SK-N-SH treated with all-trans-retinoic acid at 6 μM for 48 hours (cell line): Measurements from ENCODE around the gene GARNL3.

Experiments
- ATAC-seq: fragments of 200-7000 bp; cut with Tn5 transposase; 3 replicates; pipeline ENCODE4 v1.9.1; 2020; ENCODE audit warnings: mild to moderate bottlenecking, moderate library complexity
- ARNTL ChIP-seq: fragments of 450-650 bp; formaldehyde crosslinking; IDR thresholded peaks from 2 replicates; pipeline ENCODE4 v1.5.0; 2020; ENCODE audit warnings: low read depth, mild to moderate bottlenecking, moderate library complexity, borderline replicate concordance
- BACH2 ChIP-seq: fragments of 250-450 bp; sonication (Bioruptor Pico); IDR thresholded peaks from 2 replicates; pipeline ENCODE4 v1.9.0; 2021; ENCODE audit warnings: mild to moderate bottlenecking, borderline replicate concordance
- CREB5 ChIP-seq: fragments of 250-450 bp; sonication (Bioruptor Pico); IDR thresholded peaks from 2 replicates; pipeline ENCODE4 v1.5.1; 2020; ENCODE audit warnings: low read depth, mild to moderate bottlenecking, moderate library complexity
- CSDC2 ChIP-seq: fragments of 250-450 bp; sonication (Bioruptor Pico); IDR thresholded peaks from 2 replicates; pipeline ENCODE4 v1.5.0; 2020; ENCODE audit warnings: mild to moderate bottlenecking, moderate library complexity
- CSRNP3 ChIP-seq: fragments of 250-450 bp; sonication (Bioruptor Pico); IDR thresholded peaks from 2 replicates; pipeline ENCODE4 v1.5.1; 2021; ENCODE audit warnings: mild to moderate bottlenecking, moderate library complexity
- GLIS3 ChIP-seq: fragments of 250-450 bp; sonication (Bioruptor Pico); IDR thresholded peaks from 2 replicates; pipeline ENCODE4 v1.5.0; 2020; ENCODE audit warnings: mild to moderate bottlenecking, moderate library complexity
- ISL1 ChIP-seq: fragments of 250-450 bp; sonication (Bioruptor Pico); IDR thresholded peaks from 2 replicates; pipeline ENCODE4 v2.1.2; 2022; ENCODE audit warnings: mild to moderate bottlenecking, moderate library complexity
- OSR1 ChIP-seq: fragments of 250-450 bp; sonication (Bioruptor Pico); IDR thresholded peaks from 2 replicates; pipeline ENCODE4 v1.8.0; 2022; ENCODE audit warnings: moderate library complexity, mild to moderate bottlenecking, inconsistent platforms
- PATZ1 ChIP-seq: fragments of 250-450 bp; sonication (Bioruptor Pico); IDR thresholded peaks from 2 replicates; pipeline ENCODE4 v1.8.0; 2020; ENCODE audit warnings: mild to moderate bottlenecking, moderate library complexity, borderline replicate concordance
- POU6F1 ChIP-seq: fragments of 250-450 bp; sonication (Bioruptor Pico); IDR thresholded peaks from 2 replicates; pipeline ENCODE4 v1.8.0; 2021; ENCODE audit warnings: low read depth, mild to moderate bottlenecking, moderate library complexity, borderline replicate concordance
- RARB ChIP-seq: fragments of 250-450 bp; sonication (Bioruptor Pico); IDR thresholded peaks from 2 replicates; pipeline ENCODE4 v1.8.0; 2021; ENCODE audit warnings: mild to moderate bottlenecking, moderate library complexity
- TCF4 ChIP-seq: fragments of 250-450 bp; sonication (Bioruptor Pico); IDR thresholded peaks from 2 replicates; pipeline ENCODE4 v1.8.0; 2021; ENCODE audit warnings: mild to moderate bottlenecking, moderate library complexity, borderline replicate concordance
- ZC3H10 ChIP-seq: fragments of 250-450 bp; sonication (Bioruptor Pico); IDR thresholded peaks from 2 replicates; pipeline ENCODE4 v1.5.1; 2021; ENCODE audit warnings: mild to moderate bottlenecking, moderate library complexity
- ZNF565 ChIP-seq: fragments of 450-650 bp; formaldehyde crosslinking; conservative IDR thresholded peaks from 2 replicates; pipeline ENCODE4 v1.5.0; 2020; ENCODE audit warnings: low read depth, mild to moderate bottlenecking, moderate library complexity
- ZNF70 ChIP-seq: fragments of 450-650 bp; formaldehyde crosslinking; IDR thresholded peaks from 2 replicates; pipeline ENCODE4 v1.5.0; 2020; ENCODE audit warnings: mild to moderate bottlenecking, moderate library complexity
- ZNF8 ChIP-seq: fragments of 450-650 bp; formaldehyde crosslinking; IDR thresholded peaks from 2 replicates; pipeline ENCODE4 v1.5.0; 2020; ENCODE audit warnings: mild to moderate bottlenecking, moderate library complexity

The GARNL3 gene

GRCh38 chr9:127233550-127233949 lies 31.0 kb upstream of the GARNL3 start:
- TF ChIP-seq PATZ1 (CRISPR knock-in tag): no peak
- no peak for TF ChIP-seq CSRNP3 (CRISPR knock-in tag)
- no peak for TF ChIP-seq ARNTL
- no peak for TF ChIP-seq ISL1 (CRISPR knock-in tag)
- no peak for TF ChIP-seq POU6F1 (CRISPR knock-in tag)
- no peak for TF ChIP-seq ZNF565
- TF ChIP-seq RARB (CRISPR knock-in tag): no peak
- TF ChIP-seq, all 23 proteins: peak for 0
- ATAC-seq: peak; percentile 34; the same call in 2 of the 3 replicates

GRCh38 chr9:127233989-127234388 lies 30.6 kb upstream of the GARNL3 start:
- ATAC-seq: peak; percentile 76
- TF ChIP-seq CSRNP3 (CRISPR knock-in tag): no peak
- no peak for TF ChIP-seq OSR1 (CRISPR knock-in tag)
- no peak for TF ChIP-seq ARNTL
- no peak for TF ChIP-seq ZNF565
- TF ChIP-seq ISL1 (CRISPR knock-in tag): peak; percentile 94
- no peak for TF ChIP-seq BACH2
- TF ChIP-seq TCF4: peak; percentile 74; the same call in 1 of the 2 replicates
- TF ChIP-seq ZNF70 (CRISPR knock-in tag): no peak
- no peak for TF ChIP-seq CSDC2 (CRISPR knock-in tag)
- no peak for TF ChIP-seq ZNF8

- ATAC-seq: no peak
- TF ChIP-seq GLIS3 (CRISPR knock-in tag): no peak
- no peak for TF ChIP-seq PATZ1 (CRISPR knock-in tag)
- no peak for TF ChIP-seq ARNTL
- no peak for TF ChIP-seq ZC3H10 (CRISPR knock-in tag)
- TF ChIP-seq ZNF70 (CRISPR knock-in tag): no peak
- no peak for TF ChIP-seq CREB5 (CRISPR knock-in tag)
These were observed 26.8 kb upstream of the GARNL3 start for GRCh38 chr9:127237801-127238200.

GRCh38 chr9:127241354-127241753 lies 23.2 kb upstream of the GARNL3 start:
- TF ChIP-seq ZNF565: no peak
- TF ChIP-seq POU6F1 (CRISPR knock-in tag): no peak
- TF ChIP-seq TCF4: no peak
- ATAC-seq: no peak
